Measurements from ENCODE around the gene CAMK2A.

GRCh38 chr5:150294551-150295071, 5.0 kb upstream of the CAMK2A start:
- TF ChIP-seq POLR2AphosphoS5 (IDR thresholded peaks at IDR 0.05; ENCODE audit: low read depth, low read length) (no peak), TAF1 (IDR thresholded peaks at IDR 0.05; ENCODE audit: borderline replicate concordance, low read depth, low read length) (no peak), POLR2A (IDR thresholded peaks at IDR 0.05; ENCODE audit: low read depth, low read length) (no peak)

Data from GM12892 (cell line).